ENCODE results near the gene STX10.
"Not testable (repeated sequence)": the region's sequence is repeated elsewhere in the genome, so short reads cannot be mapped to it uniquely, and the experiment has no call there.

- not testable (repeated sequence) for TF ChIP-seq ZNF274 (IDR thresholded peaks at IDR 0.05; ENCODE audit: low read depth, low read length); SUZ12 (IDR thresholded peaks at IDR 0.05; ENCODE audit: extremely low read depth, insufficient read depth, insufficient read length)
Measured at GRCh38 chr19:13177584-13177983, 27.4 kb upstream of the STX10 start.

All from NT2/D1 (cell line).